Loucy (cell line): ENCODE data around the gene PKIB.

Source experiments
- H2AFZ ChIP-seq: fragments of 200-600 bp; sonication (generic); 2 replicates; pipeline ENCODE4 v1.6.0; 2016; ENCODE audit warnings: antibody characterized with exemption, mild to moderate bottlenecking, low read length, moderate library complexity
- H3F3A ChIP-seq: fragments of 200-600 bp; 2 replicates; pipeline ENCODE4 v1.6.0; 2016; ENCODE audit warnings: antibody characterized with exemption, low read depth, mild to moderate bottlenecking
- H3K27me3 ChIP-seq: fragments of 200-600 bp; sonication (generic); 2 replicates; pipeline ENCODE4 v1.6.1; 2014; ENCODE audit warnings: low read length, mild to moderate bottlenecking; ENCODE audit not compliant: insufficient read depth, poor library complexity, severe bottlenecking
- H3K36me3 ChIP-seq: fragments of 200-600 bp; sonication (generic); 2 replicates; pipeline ENCODE4 v1.6.1; 2016; ENCODE audit warnings: low read length; ENCODE audit not compliant: insufficient read depth
- H3K4me1 ChIP-seq: fragments of 200-600 bp; sonication (generic); 2 replicates; pipeline ENCODE4 v1.5.1; 2014; ENCODE audit warnings: low read length, mild to moderate bottlenecking; ENCODE audit not compliant: insufficient read depth, poor library complexity, severe bottlenecking
- H3K4me2 ChIP-seq: fragments of 200-600 bp; sonication (generic); 2 replicates; pipeline ENCODE4 v1.6.0; 2014; ENCODE audit warnings: antibody characterized with exemption, low read length, low read depth, mild to moderate bottlenecking; ENCODE audit not compliant: poor library complexity, severe bottlenecking
- H3K4me3 ChIP-seq: fragments of 200-600 bp; sonication (generic); 2 replicates; pipeline ENCODE4 v1.5.1; 2014; ENCODE audit warnings: low read length, mild to moderate bottlenecking, mixed read lengths; ENCODE audit not compliant: poor library complexity, severe bottlenecking
- H3K79me2 ChIP-seq: fragments of 200-600 bp; sonication (generic); 2 replicates; pipeline ENCODE4 v1.6.1; 2014; ENCODE audit warnings: low read length; ENCODE audit not compliant: insufficient read depth
- H3K9ac ChIP-seq: fragments of 200-600 bp; sonication (generic); 2 replicates; pipeline ENCODE4 v1.6.0; 2014; ENCODE audit warnings: mild to moderate bottlenecking, low read depth, low read length, moderate library complexity; ENCODE audit not compliant: poor library complexity, severe bottlenecking
- H3K9me2 ChIP-seq: fragments of 200-600 bp; sonication (generic); replicated peaks from 2 replicates; pipeline ENCODE4 v1.6.1; 2016; ENCODE audit warnings: low read depth, low read length, mixed read lengths
- H3K9me3 ChIP-seq: fragments of 200-600 bp; sonication (generic); 2 replicates; pipeline ENCODE4 v1.6.1; 2014; ENCODE audit warnings: mild to moderate bottlenecking, antibody characterized with exemption, low read length, low read depth; ENCODE audit not compliant: insufficient read depth
- H4K20me1 ChIP-seq: fragments of 200-600 bp; sonication (generic); 2 replicates; pipeline ENCODE4 v1.6.0; 2014; ENCODE audit warnings: antibody characterized with exemption, low read length, mild to moderate bottlenecking; ENCODE audit not compliant: insufficient read depth, poor library complexity, severe bottlenecking
- EZH2phosphoT487 ChIP-seq: fragments of 200-600 bp; IDR thresholded peaks from 2 replicates; pipeline ENCODE4 v1.6.1; 2018; ENCODE audit warnings: antibody characterized with exemption, mild to moderate bottlenecking, moderate library complexity, borderline replicate concordance
- TF ChIP-seq, protein P1 (sequence below): fragments of 200-600 bp; sonication (generic); conservative IDR thresholded peaks from 2 replicates; pipeline ENCODE4 v1.5.1; 2014; ENCODE audit warnings: mild to moderate bottlenecking, antibody characterized with exemption, low read length

The PKIB gene

DNA sequence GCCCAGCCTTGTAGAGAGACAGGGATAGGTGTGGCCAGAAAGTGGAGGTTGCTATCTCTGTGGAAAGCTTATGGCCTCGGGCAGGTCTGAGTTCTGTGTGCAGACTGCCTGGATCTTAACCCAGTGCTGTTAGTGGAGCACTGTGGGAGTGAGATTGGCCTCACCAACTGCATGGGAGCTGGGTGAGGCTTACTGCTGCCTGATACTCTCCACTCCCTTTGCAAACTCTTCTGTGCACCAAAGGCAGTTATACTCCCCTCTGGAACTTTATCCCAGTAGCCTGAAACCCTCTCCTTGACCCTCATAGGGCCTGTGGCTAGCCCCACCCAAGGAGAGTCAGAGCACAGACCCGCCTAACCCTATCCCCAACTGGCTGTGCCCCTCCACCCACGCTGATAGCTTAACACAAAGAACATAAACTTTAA lies 41.4 kb upstream of the PKIB start:
- no peaks in the 10 kb centered on the region for H3K4me1 ChIP-seq
- H3K4me2 ChIP-seq: no peak overlapping the region
- H3K36me3 ChIP-seq: no peaks in the 10 kb centered on the region
- TF ChIP-seq, protein P1, sequence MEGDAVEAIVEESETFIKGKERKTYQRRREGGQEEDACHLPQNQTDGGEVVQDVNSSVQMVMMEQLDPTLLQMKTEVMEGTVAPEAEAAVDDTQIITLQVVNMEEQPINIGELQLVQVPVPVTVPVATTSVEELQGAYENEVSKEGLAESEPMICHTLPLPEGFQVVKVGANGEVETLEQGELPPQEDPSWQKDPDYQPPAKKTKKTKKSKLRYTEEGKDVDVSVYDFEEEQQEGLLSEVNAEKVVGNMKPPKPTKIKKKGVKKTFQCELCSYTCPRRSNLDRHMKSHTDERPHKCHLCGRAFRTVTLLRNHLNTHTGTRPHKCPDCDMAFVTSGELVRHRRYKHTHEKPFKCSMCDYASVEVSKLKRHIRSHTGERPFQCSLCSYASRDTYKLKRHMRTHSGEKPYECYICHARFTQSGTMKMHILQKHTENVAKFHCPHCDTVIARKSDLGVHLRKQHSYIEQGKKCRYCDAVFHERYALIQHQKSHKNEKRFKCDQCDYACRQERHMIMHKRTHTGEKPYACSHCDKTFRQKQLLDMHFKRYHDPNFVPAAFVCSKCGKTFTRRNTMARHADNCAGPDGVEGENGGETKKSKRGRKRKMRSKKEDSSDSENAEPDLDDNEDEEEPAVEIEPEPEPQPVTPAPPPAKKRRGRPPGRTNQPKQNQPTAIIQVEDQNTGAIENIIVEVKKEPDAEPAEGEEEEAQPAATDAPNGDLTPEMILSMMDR: no peak
- no peak for TF ChIP-seq EZH2phosphoT487
- no peaks in the 10 kb centered on the region for H3K9me2 ChIP-seq
- H2AFZ ChIP-seq: no peak overlapping the region; the same call in 1 of the 2 replicates
- H3F3A ChIP-seq: no peaks in the 10 kb centered on the region
- H3K4me3 ChIP-seq: no peak overlapping the region
- no peaks in the 10 kb centered on the region for H3K9me3 ChIP-seq
- no peaks in the 10 kb centered on the region for H3K27me3 ChIP-seq
- no peaks in the 10 kb centered on the region for H4K20me1 ChIP-seq
- no peaks in the 10 kb centered on the region for H3K79me2 ChIP-seq
- no peak overlapping the region for H3K9ac ChIP-seq

DNA sequence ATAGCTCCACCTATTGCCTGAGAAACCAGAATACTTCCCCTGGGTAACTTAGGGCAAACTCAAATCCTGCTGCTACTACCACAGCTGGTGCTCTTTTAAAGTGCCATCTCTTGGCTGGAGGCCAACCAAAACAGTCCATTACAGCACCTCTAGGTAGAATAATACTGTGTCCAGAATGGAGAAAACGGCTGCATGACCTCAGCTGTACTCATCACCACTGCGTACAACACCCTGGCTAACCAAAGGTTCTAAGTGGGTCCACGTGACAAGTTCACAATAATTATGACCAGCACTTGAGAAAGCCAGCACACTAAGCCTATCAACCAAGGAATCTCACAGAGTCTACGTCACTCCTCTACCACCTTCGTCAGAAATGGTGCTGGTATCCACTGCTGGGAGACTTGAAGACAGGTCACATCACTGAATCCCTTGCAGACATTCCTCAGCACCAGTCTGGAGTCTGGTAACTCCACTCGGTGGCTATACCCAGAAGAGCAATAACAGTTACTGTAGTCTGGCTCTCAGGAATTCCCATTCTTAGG lies 40.9 kb upstream of the PKIB start:
- H3K9me3 ChIP-seq: no peaks in the 10 kb centered on the region
- H3F3A ChIP-seq: no peaks in the 10 kb centered on the region
- TF ChIP-seq, protein P1: no peak
- H2AFZ ChIP-seq: no peak overlapping the region; the same call in 1 of the 2 replicates
- H3K9me2 ChIP-seq: no peaks in the 10 kb centered on the region
- no peaks in the 10 kb centered on the region for H4K20me1 ChIP-seq
- H3K4me2 ChIP-seq: no peak overlapping the region
- H3K79me2 ChIP-seq: no peaks in the 10 kb centered on the region
- no peaks in the 10 kb centered on the region for H3K4me1 ChIP-seq
- no peaks in the 10 kb centered on the region for H3K27me3 ChIP-seq
- no peak overlapping the region for H3K9ac ChIP-seq
- H3K36me3 ChIP-seq: no peaks in the 10 kb centered on the region
- H3K4me3 ChIP-seq: no peak overlapping the region

DNA sequence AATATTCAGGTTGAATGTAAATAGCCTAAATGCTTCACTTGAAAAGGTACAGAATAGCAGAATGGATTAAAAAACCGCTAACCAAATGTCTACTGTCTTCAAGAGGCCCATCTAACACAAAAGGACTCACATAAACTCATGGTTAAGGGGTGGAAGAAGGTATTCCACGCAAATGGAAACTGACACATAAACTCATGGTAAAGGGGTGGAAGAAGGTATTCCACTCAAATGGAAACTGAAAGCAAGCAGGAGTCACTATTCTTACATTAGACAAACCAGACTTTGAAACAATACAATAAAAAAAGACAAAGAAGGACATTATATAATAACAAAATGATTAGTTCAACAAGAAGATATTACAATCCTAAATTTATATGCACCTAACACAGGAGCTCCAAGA lies 38.3 kb upstream of the PKIB start:
- Histone ChIP-seq H4K20me1 (no peaks in the 10 kb centered on the region), H3K4me2 (no peak overlapping the region), H3K79me2 (no peaks in the 10 kb centered on the region), H3K4me3 (no peak overlapping the region), H3K4me1 (no peaks in the 10 kb centered on the region), H3K9ac (no peak overlapping the region), H3K36me3 (no peaks in the 10 kb centered on the region), H3F3A (no peaks in the 10 kb centered on the region), H3K27me3 (no peaks in the 10 kb centered on the region), H2AFZ (no peak overlapping the region), H3K9me3 (no peaks in the 10 kb centered on the region), H3K9me2 (no peaks in the 10 kb centered on the region)
- TF ChIP-seq EZH2phosphoT487: no peak
- TF ChIP-seq, protein P1: no peak
